Neural cell (in vitro differentiated cells): ENCODE results near the gene ZNF691. TPM values are rescaled to one million over a fixed set of nuclear protein-coding genes. Genes with fewer than 3 reads are reported as not detected.
A peak's percentile ranks its signal among the peaks of the same experiment; 100 is the strongest.

Experiments used
- H2AFZ ChIP-seq: fragments of 200-600, 300-800 bp; sonication (generic), shearing (Covaris generic); 2 replicates; pipeline ENCODE4 v1.6.0; 2014; ENCODE audit warnings: low read depth, mild to moderate bottlenecking, antibody characterized with exemption, low read length, moderate library complexity
- H3F3A ChIP-seq: fragments of 200-600 bp; shearing (Covaris generic); 2 replicates; pipeline ENCODE4 v1.6.1; 2016; ENCODE audit warnings: mild to moderate bottlenecking, moderate library complexity, mixed read lengths, antibody characterized with exemption, low read length; ENCODE audit not compliant: insufficient read depth, poor library complexity, severe bottlenecking
- H3K27ac ChIP-seq: fragments of 200-600, 300-800 bp; sonication (generic), shearing (Covaris generic); 2 replicates; pipeline ENCODE4 v1.5.1; 2014; ENCODE audit warnings: mild to moderate bottlenecking, low read length, moderate library complexity
- H3K27me3 ChIP-seq: fragments of 300-800, 200-600 bp; sonication (generic), shearing (Covaris generic); 2 replicates; pipeline ENCODE4 v1.6.0; 2014; ENCODE audit warnings: mild to moderate bottlenecking, low read depth, low read length, moderate library complexity; ENCODE audit not compliant: insufficient read depth
- H3K36me3 ChIP-seq: fragments of 300-800, 200-600 bp; sonication (generic), shearing (Covaris generic); 2 replicates; pipeline ENCODE4 v1.5.1; 2014; ENCODE audit warnings: mild to moderate bottlenecking, antibody characterized with exemption, low read length, moderate library complexity; ENCODE audit not compliant: insufficient read depth
- H3K4me2 ChIP-seq: fragments of 300-800, 200-600 bp; sonication (generic), shearing (Covaris generic); 2 replicates; pipeline ENCODE4 v1.6.0; 2014; ENCODE audit warnings: mild to moderate bottlenecking, low read length
- H3K4me3 ChIP-seq: fragments of 300-800, 200-600 bp; sonication (generic), shearing (Covaris generic); 2 replicates; pipeline ENCODE4 v1.5.1; 2014; ENCODE audit warnings: mild to moderate bottlenecking, low read length, moderate library complexity
- H3K79me2 ChIP-seq: fragments of 200-600 bp; shearing (Covaris generic); replicated peaks from 2 replicates; pipeline ENCODE4 v1.6.0; 2014; ENCODE audit warnings: mild to moderate bottlenecking, low read length, moderate library complexity; ENCODE audit not compliant: insufficient read depth
- H3K9ac ChIP-seq: fragments of 300-800, 200-600 bp; sonication (generic), shearing (Covaris generic); 2 replicates; pipeline ENCODE4 v1.6.1; 2016; ENCODE audit warnings: mild to moderate bottlenecking, low read length, mixed read lengths
- H3K9me2 ChIP-seq: fragments of 200-600 bp; shearing (Covaris generic); 2 replicates; pipeline ENCODE4 v1.6.1; 2016; ENCODE audit warnings: mild to moderate bottlenecking, low read length, mixed read lengths; ENCODE audit not compliant: insufficient read depth
- H3K9me3 ChIP-seq: fragments of 200-600, 300-800 bp; sonication (generic), shearing (Covaris generic); 2 replicates; pipeline ENCODE4 v1.6.1; 2016; ENCODE audit warnings: mild to moderate bottlenecking, mixed run types, low read length, moderate library complexity, mixed read lengths
- H4K20me1 ChIP-seq: fragments of 200-600 bp; shearing (Covaris generic); 2 replicates; pipeline ENCODE4 v1.6.1; 2016; ENCODE audit warnings: mild to moderate bottlenecking, mixed run types; ENCODE audit not compliant: insufficient read depth
- CTCF ChIP-seq: fragments of 450-650 bp; IDR thresholded peaks from 2 replicates; pipeline ENCODE4 v1.5.1; 2014; ENCODE audit warnings: antibody characterized with exemption, mild to moderate bottlenecking, moderate library complexity; ENCODE audit not compliant: poor library complexity, severe bottlenecking
- EP300 ChIP-seq: fragments of 450-650 bp; conservative IDR thresholded peaks from 2 replicates; pipeline ENCODE4 v1.6.1; 2014; ENCODE audit warnings: antibody characterized with exemption, mild to moderate bottlenecking, moderate library complexity; ENCODE audit not compliant: poor library complexity, severe bottlenecking
- EZH2 ChIP-seq: fragments of 200-600, 300-800 bp; shearing (Covaris generic), sonication (generic); IDR thresholded peaks from 2 replicates; pipeline ENCODE4 v1.6.1; 2014; ENCODE audit warnings: antibody characterized with exemption, low read length, borderline replicate concordance, mild to moderate bottlenecking; ENCODE audit not compliant: insufficient read depth, poor library complexity, severe bottlenecking
- MXI1 ChIP-seq: fragments of 450-650 bp; conservative IDR thresholded peaks from 2 replicates; pipeline ENCODE4 v1.6.1; 2014; ENCODE audit warnings: antibody characterized with exemption, mild to moderate bottlenecking; ENCODE audit not compliant: poor library complexity, severe bottlenecking
- POLR2AphosphoS5 ChIP-seq: IDR thresholded peaks from 2 replicates; pipeline ENCODE4 v1.6.1; 2012
- RAD21 ChIP-seq: fragments of 450-650 bp; conservative IDR thresholded peaks from 2 replicates; pipeline ENCODE4 v1.6.1; 2014; ENCODE audit warnings: antibody characterized with exemption, mild to moderate bottlenecking, moderate library complexity
- SMC3 ChIP-seq: fragments of 450-650 bp; conservative IDR thresholded peaks from 2 replicates; pipeline ENCODE4 v1.6.1; 2014; ENCODE audit warnings: antibody characterized with exemption, mild to moderate bottlenecking, moderate library complexity; ENCODE audit not compliant: poor library complexity
- TAF1 ChIP-seq: IDR thresholded peaks from 2 replicates; pipeline ENCODE4 v1.6.1; 2012; ENCODE audit warnings: low read depth
- polyA plus RNA-seq: library from polyadenylated mRNA; depleted of rRNA; stranded (reverse); fragments of >200 nt; gene quantifications from 2 replicates; pipeline ENCODE4 v1.2.3, GENCODE V29; 2014
- TF ChIP-seq, protein P1 (sequence below): IDR thresholded peaks from 2 replicates; pipeline ENCODE4 v1.6.1; 2012; ENCODE audit warnings: borderline replicate concordance

The ZNF691 gene
- polyA plus RNA-seq, 1 donor from 2014 or later = 14.9 TPM

- peaks cover 39% of the 10 kb centered on the region for H3K79me2 ChIP-seq
- H4K20me1 ChIP-seq = no peaks in the 10 kb centered on the region
- TF ChIP-seq, protein P1, sequence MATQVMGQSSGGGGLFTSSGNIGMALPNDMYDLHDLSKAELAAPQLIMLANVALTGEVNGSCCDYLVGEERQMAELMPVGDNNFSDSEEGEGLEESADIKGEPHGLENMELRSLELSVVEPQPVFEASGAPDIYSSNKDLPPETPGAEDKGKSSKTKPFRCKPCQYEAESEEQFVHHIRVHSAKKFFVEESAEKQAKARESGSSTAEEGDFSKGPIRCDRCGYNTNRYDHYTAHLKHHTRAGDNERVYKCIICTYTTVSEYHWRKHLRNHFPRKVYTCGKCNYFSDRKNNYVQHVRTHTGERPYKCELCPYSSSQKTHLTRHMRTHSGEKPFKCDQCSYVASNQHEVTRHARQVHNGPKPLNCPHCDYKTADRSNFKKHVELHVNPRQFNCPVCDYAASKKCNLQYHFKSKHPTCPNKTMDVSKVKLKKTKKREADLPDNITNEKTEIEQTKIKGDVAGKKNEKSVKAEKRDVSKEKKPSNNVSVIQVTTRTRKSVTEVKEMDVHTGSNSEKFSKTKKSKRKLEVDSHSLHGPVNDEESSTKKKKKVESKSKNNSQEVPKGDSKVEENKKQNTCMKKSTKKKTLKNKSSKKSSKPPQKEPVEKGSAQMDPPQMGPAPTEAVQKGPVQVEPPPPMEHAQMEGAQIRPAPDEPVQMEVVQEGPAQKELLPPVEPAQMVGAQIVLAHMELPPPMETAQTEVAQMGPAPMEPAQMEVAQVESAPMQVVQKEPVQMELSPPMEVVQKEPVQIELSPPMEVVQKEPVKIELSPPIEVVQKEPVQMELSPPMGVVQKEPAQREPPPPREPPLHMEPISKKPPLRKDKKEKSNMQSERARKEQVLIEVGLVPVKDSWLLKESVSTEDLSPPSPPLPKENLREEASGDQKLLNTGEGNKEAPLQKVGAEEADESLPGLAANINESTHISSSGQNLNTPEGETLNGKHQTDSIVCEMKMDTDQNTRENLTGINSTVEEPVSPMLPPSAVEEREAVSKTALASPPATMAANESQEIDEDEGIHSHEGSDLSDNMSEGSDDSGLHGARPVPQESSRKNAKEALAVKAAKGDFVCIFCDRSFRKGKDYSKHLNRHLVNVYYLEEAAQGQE = peak; percentile 69
- peak; percentile 80 for TF ChIP-seq TAF1
- TF ChIP-seq EZH2 = no peak
- peak overlapping the region; percentile 80 for H3K9ac ChIP-seq
- H3K4me3 ChIP-seq = peak overlapping the region; percentile 68
- H3K27ac ChIP-seq = peak overlapping the region; percentile 95
- no peaks in the 10 kb centered on the region for H3K27me3 ChIP-seq
- H3K4me2 ChIP-seq = peak overlapping the region; percentile 99
- H3K9me2 ChIP-seq = no peaks in the 10 kb centered on the region
- H2AFZ ChIP-seq = peak overlapping the region; percentile 47
- no peaks in the 10 kb centered on the region for H3K36me3 ChIP-seq
- H3K9me3 ChIP-seq = no peaks in the 10 kb centered on the region
- no peaks in the 10 kb centered on the region for H3F3A ChIP-seq
Measured at GRCh38 chr1:42815941-42816584, 30.4 kb upstream of the ZNF691 start.

- H4K20me1 ChIP-seq = no peaks in the 10 kb centered on the region
- peak within 1 kb of the TSS; percentile 80 for H3K9ac ChIP-seq
- peak within 1 kb of the TSS; percentile 54 for H2AFZ ChIP-seq
- H3K36me3 ChIP-seq = no peaks in the 10 kb centered on the region
- peak within 1 kb of the TSS; percentile 95 for H3K27ac ChIP-seq
- H3K79me2 ChIP-seq = peaks cover 33% of the 10 kb centered on the region
- TF ChIP-seq SMC3 (peak; percentile 35), MXI1 (peak; percentile 53), CTCF (no peak), EZH2 (no peak), EP300 (peak; percentile 47), RAD21 (no peak), TAF1 (peak; percentile 58), POLR2AphosphoS5 (peak; percentile 90)
- TF ChIP-seq, protein P1 = peak; percentile 87
- no peaks in the 10 kb centered on the region for H3K9me2 ChIP-seq
- peak within 1 kb of the TSS; percentile 68 for H3K4me3 ChIP-seq
- no peaks in the 10 kb centered on the region for H3K9me3 ChIP-seq
- no peaks in the 10 kb centered on the region for H3F3A ChIP-seq
- no peaks in the 10 kb centered on the region for H3K27me3 ChIP-seq
- H3K4me2 ChIP-seq = peak within 1 kb of the TSS; percentile 99
Measured at GRCh38 chr1:42816585-42817439, 29.6 kb upstream of the ZNF691 start, which contains the start of the genes ERMAP and SVBP. Gene ERMAP (plus strand): TSS chr1:42817122. CDS start chr1:42830449, 13,327 bp downstream. Gene SVBP (minus strand): TSS chr1:42817397. CDS start chr1:42816544, 853 bp downstream.
